Caco-2 (cell line): ENCODE measurements around the gene DIAPH3. TPM values are rescaled to one million over a fixed set of nuclear protein-coding genes. Genes with fewer than 3 reads are reported as not detected.

ENCODE experiments used
- BruUV-seq: library from RNA; stranded (reverse); fragments of 400-500 nt; replicated peaks from 2 replicates; lab custom pipeline; 2021; lab: Mats Ljungman, UMichigan
- CTCF ChIA-PET: fragments of 300-600 bp; sonication (Branson Sonifier 250); formaldehyde crosslinking; loops from one replicate; lab custom pipeline; 2022; ENCODE audit warnings: antibody characterized with exemption; lab: Charles Lee
- POLR2A ChIA-PET: fragments of 300-600 bp; sonication (Branson Sonifier 250); formaldehyde crosslinking; loops from one replicate; lab custom pipeline; 2022; ENCODE audit warnings: antibody characterized with exemption; lab: Charles Lee
- DNase-seq, 2 experiments: peaks; one replicate each; pipeline versions ENCODE4 v3.0.0 to v3.0.0-alpha.2; 2020 to 2022
- H3K27me3 ChIP-seq: replicated peaks from 2 replicates; pipeline ENCODE4 v1.6.0; 2011; ENCODE audit warnings: low read length; ENCODE audit not compliant: control insufficient read depth, insufficient read depth
- H3K36me3 ChIP-seq: 2 replicates; pipeline ENCODE4 v1.5.1; 2011; ENCODE audit warnings: low read length; ENCODE audit not compliant: control insufficient read depth, insufficient read depth
- H3K4me1 ChIP-seq: fragments of 250-450 bp; sonication (Bioruptor Pico); 2 replicates; pipeline ENCODE4 v1.5.1; 2020; ENCODE audit warnings: mild to moderate bottlenecking
- H3K4me3 ChIP-seq: 2 replicates; pipeline ENCODE4 v1.5.1; 2011; ENCODE audit warnings: low read depth, mild to moderate bottlenecking, control low read depth, low read length
- H3K9me3 ChIP-seq: fragments of 250-450 bp; sonication (Bioruptor Pico); 2 replicates; pipeline ENCODE4 v1.5.1; 2020; ENCODE audit warnings: mild to moderate bottlenecking, moderate library complexity
- H3K27ac Mint-ChIP-seq: one replicate; pipeline ENCODE4 v1.8.0; 2022; ENCODE audit warnings: mixed read lengths; ENCODE audit not compliant: unreplicated experiment
- H3K27me3 Mint-ChIP-seq: one replicate; pipeline ENCODE4 v1.8.0; 2022; ENCODE audit warnings: mixed read lengths; ENCODE audit not compliant: insufficient read depth, unreplicated experiment
- H3K36me3 Mint-ChIP-seq: one replicate; pipeline ENCODE4 v1.8.0; 2022; ENCODE audit warnings: mild to moderate bottlenecking, mixed read lengths; ENCODE audit not compliant: insufficient read depth, unreplicated experiment
- H3K4me1 Mint-ChIP-seq: one replicate; pipeline ENCODE4 v1.8.0; 2022; ENCODE audit warnings: low read depth, mixed read lengths; ENCODE audit not compliant: unreplicated experiment
- H3K4me3 Mint-ChIP-seq: one replicate; pipeline ENCODE4 v1.8.0; 2022; ENCODE audit warnings: mild to moderate bottlenecking, moderate library complexity, mixed read lengths; ENCODE audit not compliant: unreplicated experiment
- H3K9me3 Mint-ChIP-seq: one replicate; pipeline ENCODE4 v1.8.0; 2022; ENCODE audit warnings: mixed read lengths; ENCODE audit not compliant: unreplicated experiment
- CTCF ChIP-seq, 2 experiments: fragments of 200-600 bp in 1 of 2; IDR thresholded peaks; 1 replicate in 1 of 2; 2 replicates in 1 of 2; pipeline versions ENCODE4 v1.5.1 to v1.8.0; 2011 to 2022; ENCODE audit warnings: antibody characterized with exemption in 1 of 2, control low read depth in 1 of 2, inconsistent platforms in 1 of 2, low read depth in 1 of 2, low read length in 1 of 2, mild to moderate bottlenecking in 1 of 2, moderate library complexity in 1 of 2; ENCODE audit not compliant: insufficient read depth in 1 of 2, severe bottlenecking in 1 of 2, unreplicated experiment in 1 of 2
- intact Hi-C: fragments of 100-400 bp; cut with micrococcal nuclease; formaldehyde crosslinking; loops from one replicate; pipeline ENCODE4 v1.10.0; 2022; ENCODE audit not compliant: unreplicated experiment
- total RNA-seq: library from RNA; stranded (reverse); gene quantifications from 2 replicates; pipeline ENCODE4 v1.2.3, GENCODE V29; 2022

DIAPH3 gene
- total RNA-seq, 1 experiment from 2014 or later = 60.6 TPM

- ChIA-PET CTCF (no interaction called here), POLR2A (no interaction called here)
- Histone ChIP-seq H3K27me3 (no peaks in the 10 kb centered on the region), H3K4me1 (peaks cover 33% of the 10 kb centered on the region), H3K4me3 (no peak overlapping the region), H3K9me3 (no peaks in the 10 kb centered on the region), H3K36me3 (no peaks in the 10 kb centered on the region)
- intact Hi-C loops = no loop called here
- H3K4me3 Mint-ChIP-seq = no peak overlapping the region
- no peaks in the 10 kb centered on the region for H3K27me3 Mint-ChIP-seq
- DNase-seq = no peak
- BruUV-seq = no TSS peak
- no peaks in the 10 kb centered on the region for H3K9me3 Mint-ChIP-seq
- H3K27ac Mint-ChIP-seq = no peak overlapping the region
- H3K4me1 Mint-ChIP-seq = peaks cover 48% of the 10 kb centered on the region
- no peaks in the 10 kb centered on the region for H3K36me3 Mint-ChIP-seq
- peak; percentile 14 to 31 for TF ChIP-seq CTCF (IDR thresholded peaks at IDR 0.05; ENCODE audit: insufficient read depth in 1 of 2, low read depth in 1 of 2, low read length in 1 of 2, severe bottlenecking in 1 of 2, unreplicated experiment in 1 of 2)
Observed at GRCh38 chr13:60169239-60170031, 5.7 kb upstream of the DIAPH3 start.

GRCh38 chr13:60167121-60167520, 3.4 kb upstream of the DIAPH3 start:
- H3K27me3 ChIP-seq = no peaks in the 10 kb centered on the region
- no peak for DNase-seq
- no peak for TF ChIP-seq CTCF (IDR thresholded peaks at IDR 0.05; ENCODE audit: insufficient read depth in 1 of 2, low read depth in 1 of 2, low read length in 1 of 2, severe bottlenecking in 1 of 2, unreplicated experiment in 1 of 2)
- intact Hi-C loops = no loop called here
- H3K4me3 ChIP-seq = no peak overlapping the region
- Mint-ChIP-seq H3K27me3 (no peaks in the 10 kb centered on the region), H3K36me3 (peaks cover 19% of the 10 kb centered on the region), H3K4me3 (no peak overlapping the region), H3K27ac (peak overlapping the region; percentile 7), H3K4me1 (peaks cover 49% of the 10 kb centered on the region), H3K9me3 (no peaks in the 10 kb centered on the region)
- ChIA-PET POLR2A (no interaction called here), CTCF (no interaction called here)
- H3K36me3 ChIP-seq = no peaks in the 10 kb centered on the region
- H3K9me3 ChIP-seq = no peaks in the 10 kb centered on the region
- no TSS peak for BruUV-seq
- peaks cover 35% of the 10 kb centered on the region for H3K4me1 ChIP-seq

GRCh38 chr13:60165391-60166099, 1.8 kb upstream of the DIAPH3 start:
- no peak for DNase-seq
- Mint-ChIP-seq H3K27me3 (no peaks in the 10 kb centered on the region), H3K36me3 (peaks cover 30% of the 10 kb centered on the region), H3K4me3 (peak overlapping the region; percentile 91), H3K27ac (peak overlapping the region; percentile 86), H3K4me1 (peaks cover 55% of the 10 kb centered on the region), H3K9me3 (no peaks in the 10 kb centered on the region)
- H3K36me3 ChIP-seq = no peaks in the 10 kb centered on the region
- BruUV-seq = no TSS peak
- no peak overlapping the region for H3K4me3 ChIP-seq
- H3K9me3 ChIP-seq = no peaks in the 10 kb centered on the region
- H3K27me3 ChIP-seq = no peaks in the 10 kb centered on the region
- POLR2A ChIA-PET = interaction anchor here (1.5 kb wide), 1 partner anchor 27 kb away, joined by 5 read pairs; no protein-coding TSS in a partner anchor
- intact Hi-C loops = loop anchor here (1.0 to 2.0 kb wide), 3 partner anchors 35 to 101 kb away; no protein-coding TSS in a partner anchor
- no peak for TF ChIP-seq CTCF (IDR thresholded peaks at IDR 0.05; ENCODE audit: insufficient read depth in 1 of 2, low read depth in 1 of 2, low read length in 1 of 2, severe bottlenecking in 1 of 2, unreplicated experiment in 1 of 2)
- CTCF ChIA-PET = interaction anchor here (0.7 to 1.4 kb wide), 3 partner anchors 15 to 231 kb away, joined by 3 read pairs; partner anchors contain the start of gene TDRD3
- H3K4me1 ChIP-seq = peaks cover 44% of the 10 kb centered on the region
